Esophagus muscularis mucosa (tissue), 3 donors: ENCODE data around the gene SOX8.

Experiments
- POLR2A ChIP-seq: fragments of 450-650 bp; IDR thresholded peaks from one replicate; pipeline ENCODE4 v1.6.1; 2017; ENCODE audit warnings: antibody characterized with exemption, moderate library complexity, mild to moderate bottlenecking, low read depth
- TF ChIP-seq, protein P1 (sequence below), 3 experiments: fragments of 200-600 bp in 2 of 3; fragments of 450-650 bp in 1 of 3; sonication (generic) in 2 of 3; IDR thresholded peaks; one replicate each; pipeline ENCODE4 v1.5.1; 2017 to 2019; ENCODE audit warnings: antibody characterized with exemption in 3 of 3, mild to moderate bottlenecking in 2 of 3, moderate library complexity in 1 of 3

DNA sequence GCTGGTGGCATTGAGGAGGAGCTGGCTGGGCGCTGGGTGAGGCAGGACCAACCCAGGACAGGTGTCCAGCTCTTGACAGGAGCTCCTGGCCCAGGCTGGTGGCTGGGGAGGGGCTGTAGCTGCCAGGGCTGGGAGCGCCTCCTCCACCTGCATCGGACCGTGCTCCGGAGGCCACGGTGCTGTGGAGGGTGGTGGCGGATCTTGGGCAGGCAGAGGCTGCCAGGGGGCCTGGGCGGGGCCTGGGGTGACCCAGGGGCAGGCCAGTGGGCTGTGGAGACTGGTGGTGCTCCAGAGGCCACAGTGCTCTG, 32.0 kb downstream of the SOX8 start:
- no peak for TF ChIP-seq POLR2A
- TF ChIP-seq, protein P1, sequence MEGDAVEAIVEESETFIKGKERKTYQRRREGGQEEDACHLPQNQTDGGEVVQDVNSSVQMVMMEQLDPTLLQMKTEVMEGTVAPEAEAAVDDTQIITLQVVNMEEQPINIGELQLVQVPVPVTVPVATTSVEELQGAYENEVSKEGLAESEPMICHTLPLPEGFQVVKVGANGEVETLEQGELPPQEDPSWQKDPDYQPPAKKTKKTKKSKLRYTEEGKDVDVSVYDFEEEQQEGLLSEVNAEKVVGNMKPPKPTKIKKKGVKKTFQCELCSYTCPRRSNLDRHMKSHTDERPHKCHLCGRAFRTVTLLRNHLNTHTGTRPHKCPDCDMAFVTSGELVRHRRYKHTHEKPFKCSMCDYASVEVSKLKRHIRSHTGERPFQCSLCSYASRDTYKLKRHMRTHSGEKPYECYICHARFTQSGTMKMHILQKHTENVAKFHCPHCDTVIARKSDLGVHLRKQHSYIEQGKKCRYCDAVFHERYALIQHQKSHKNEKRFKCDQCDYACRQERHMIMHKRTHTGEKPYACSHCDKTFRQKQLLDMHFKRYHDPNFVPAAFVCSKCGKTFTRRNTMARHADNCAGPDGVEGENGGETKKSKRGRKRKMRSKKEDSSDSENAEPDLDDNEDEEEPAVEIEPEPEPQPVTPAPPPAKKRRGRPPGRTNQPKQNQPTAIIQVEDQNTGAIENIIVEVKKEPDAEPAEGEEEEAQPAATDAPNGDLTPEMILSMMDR (IDR thresholded peaks at IDR 0.05): no peak
